ENCODE measurements around the gene ZNG1E.
"Not testable (repeated sequence)": the region's sequence is repeated elsewhere in the genome, so short reads cannot be mapped to it uniquely, and the experiment has no call there.

- not testable (repeated sequence) for TF ChIP-seq EZH2 (IDR thresholded peaks at IDR 0.05); POLR2AphosphoS5 (IDR thresholded peaks at IDR 0.05; ENCODE audit: borderline replicate concordance, low read depth, low read length)
These were observed 27.8 kb downstream of the ZNG1E start for GRCh38 chr9:65703550-65703949.

All from SK-N-MC (cell line).